HEK293T (cell line): Measurements from ENCODE around the gene RXFP4.

Experiments
- CTCF ChIA-PET: fragments of 350-600 bp; formaldehyde crosslinking; extraction: SDS; loops from one replicate; lab custom pipeline; 2021; ENCODE audit warnings: antibody characterized with exemption, inconsistent platforms; lab: Yijun Ruan, JAX
- POLR2A ChIA-PET: fragments of 350-600 bp; formaldehyde crosslinking; extraction: SDS; loops from one replicate; lab custom pipeline; 2020; ENCODE audit warnings: antibody characterized with exemption, inconsistent platforms; lab: Yijun Ruan, JAX
- DNase-seq: peaks from one replicate; pipeline ENCODE4 v3.0.0; 2012; ENCODE audit warnings: mixed read lengths; ENCODE audit errors: extremely low spot score
- ARNT ChIP-seq: fragments of 450-650 bp; IDR thresholded peaks from 2 replicates; pipeline ENCODE4 v1.6.1; 2017; ENCODE audit warnings: mild to moderate bottlenecking
- BHLHE40 ChIP-seq: fragments of 450-650 bp; IDR thresholded peaks from 2 replicates; pipeline ENCODE4 v1.6.1; 2016; ENCODE audit warnings: mild to moderate bottlenecking, moderate library complexity, borderline replicate concordance
- CTBP1 ChIP-seq: fragments of 450-650 bp; IDR thresholded peaks from 2 replicates; pipeline ENCODE4 v1.6.1; 2016; ENCODE audit warnings: borderline replicate concordance
- ELF4 ChIP-seq: fragments of 450-650 bp; IDR thresholded peaks from 2 replicates; pipeline ENCODE4 v1.6.1; 2017; ENCODE audit warnings: antibody characterized with exemption
- FOXA1 ChIP-seq: fragments of 450-650 bp; IDR thresholded peaks from 2 replicates; pipeline ENCODE4 v1.6.1; 2016; ENCODE audit warnings: mild to moderate bottlenecking
- FOXK2 ChIP-seq: fragments of 450-650 bp; IDR thresholded peaks from 2 replicates; pipeline ENCODE4 v1.6.1; 2016; ENCODE audit warnings: mild to moderate bottlenecking
- FOXM1 ChIP-seq: fragments of 450-650 bp; IDR thresholded peaks from 2 replicates; pipeline ENCODE4 v1.6.1; 2017; ENCODE audit warnings: mild to moderate bottlenecking, borderline replicate concordance
- HDGF ChIP-seq: fragments of 450-650 bp; IDR thresholded peaks from 2 replicates; pipeline ENCODE4 v1.6.1; 2017; ENCODE audit warnings: antibody characterized with exemption, borderline replicate concordance
- L3MBTL2 ChIP-seq: fragments of 450-650 bp; conservative IDR thresholded peaks from 2 replicates; pipeline ENCODE4 v1.6.1; 2016; ENCODE audit warnings: mild to moderate bottlenecking
- LEF1 ChIP-seq: fragments of 450-650 bp; IDR thresholded peaks from 2 replicates; pipeline ENCODE4 v1.6.1; 2017; ENCODE audit warnings: mild to moderate bottlenecking, borderline replicate concordance
- NFRKB ChIP-seq: fragments of 450-650 bp; IDR thresholded peaks from 2 replicates; pipeline ENCODE4 v1.6.1; 2016; ENCODE audit warnings: mild to moderate bottlenecking, moderate library complexity
- PKNOX1 ChIP-seq: fragments of 450-650 bp; IDR thresholded peaks from 2 replicates; pipeline ENCODE4 v1.6.1; 2016
- SP1 ChIP-seq: fragments of 450-650 bp; IDR thresholded peaks from 2 replicates; pipeline ENCODE4 v1.6.1; 2017
- SUZ12 ChIP-seq: fragments of 450-650 bp; IDR thresholded peaks from 2 replicates; pipeline ENCODE4 v1.6.1; 2016; ENCODE audit warnings: mild to moderate bottlenecking
- TARDBP ChIP-seq: fragments of 450-650 bp; IDR thresholded peaks from 2 replicates; pipeline ENCODE4 v1.6.1; 2016
- ZNF384 ChIP-seq: fragments of 450-650 bp; IDR thresholded peaks from 2 replicates; pipeline ENCODE4 v1.6.1; 2016

The RXFP4 gene

GRCh38 chr1:155934936-155935590 is 6.4 kb upstream of the RXFP4 start:
- ChIA-PET POLR2A (interaction anchor here (0.8 to 5.9 kb wide), 24 partner anchors 8 to 284 kb away, joined by 3 to 79 read pairs (median 8); partner anchors contain the start of genes ARHGEF2, GON4L and SYT11), CTCF (interaction anchor here (1.0 to 2.1 kb wide), 5 partner anchors 9 to 131 kb away, joined by 3 to 13 read pairs (median 4); no protein-coding TSS in a partner anchor)
- DNase-seq = no peak
- TF ChIP-seq FOXM1 (no peak), TARDBP (no peak), ZNF384 (0 out of 2 replicates have a peak, but pooled peaks have one; percentile 40), PKNOX1 (no peak), FOXA1 (no peak), ARNT (no peak), CTBP1 (no peak)

- ChIA-PET CTCF (interaction anchor here (0.6 to 2.8 kb wide), 12 partner anchors 17 to 133 kb away, joined by 3 to 22 read pairs (median 4); partner anchors contain the start of gene ARHGEF2), POLR2A (interaction anchor here (1.0 to 1.1 kb wide), 6 partner anchors 39 to 128 kb away, joined by 3 to 9 read pairs (median 6); partner anchors contain the start of gene LAMTOR2)
- DNase-seq = peak; percentile 74
- TF ChIP-seq SUZ12 (no peak), PKNOX1 (peak; percentile 66), SP1 (no peak)
These were observed 3.2 kb upstream of the RXFP4 start for GRCh38 chr1:155938220-155938627.

- ChIA-PET CTCF (interaction anchor here (0.7 to 1.8 kb wide), 7 partner anchors 22 to 126 kb away, joined by 3 to 9 read pairs (median 6); partner anchors contain the start of gene ARHGEF2), POLR2A (interaction anchor here (0.6 to 2.3 kb wide), 6 partner anchors 9 to 61 kb away, joined by 3 to 15 read pairs (median 6); partner anchors contain the start of gene ARHGEF2)
- no peak for TF ChIP-seq FOXM1
- TF ChIP-seq HDGF = no peak
- TF ChIP-seq CTBP1 = no peak
- no peak for DNase-seq
These were observed 901 bp upstream of the RXFP4 start for GRCh38 chr1:155940482-155940992.

GRCh38 chr1:155941845-155942531 is 550 bp downstream of the RXFP4 start:
- TF ChIP-seq ELF4 (no peak), CTBP1 (no peak), HDGF (no peak), ARNT (no peak), NFRKB (no peak), TARDBP (no peak), FOXA1 (no peak), FOXK2 (no peak), L3MBTL2 (no peak), SP1 (no peak), BHLHE40 (no peak), PKNOX1 (no peak), LEF1 (no peak)
- no peak for DNase-seq
- ChIA-PET POLR2A (interaction anchor here (1.5 kb wide), 1 partner anchor 271 kb away, joined by 3 read pairs; the partner anchor contains the start of gene PMF1), CTCF (interaction anchor here (1.4 kb wide), 1 partner anchor 48 kb away, joined by 6 read pairs; no protein-coding TSS in a partner anchor)

- DNase-seq = no peak
- POLR2A ChIA-PET = interaction anchor here (1.5 to 1.7 kb wide), 2 partner anchors 8 to 270 kb away, joined by 3 to 11 read pairs; partner anchors contain the start of genes KHDC4 and PMF1
- CTCF ChIA-PET = interaction anchor here (1.4 kb wide), 1 partner anchor 47 kb away, joined by 6 read pairs; no protein-coding TSS in a partner anchor
- TF ChIP-seq HDGF = no peak
These were observed 1.2 kb downstream of the RXFP4 start for GRCh38 chr1:155942578-155943141.

GRCh38 chr1:155944444-155944799 is 3.0 kb downstream of the RXFP4 start:
- TF ChIP-seq LEF1 = no peak
- no peak for TF ChIP-seq ZNF384
- TF ChIP-seq ELF4 = no peak
- no peak for TF ChIP-seq CTBP1
- TF ChIP-seq TARDBP = no peak
- no peak for TF ChIP-seq FOXA1
- TF ChIP-seq ARNT = no peak
- TF ChIP-seq L3MBTL2 = no peak
- ChIA-PET POLR2A (interaction anchor here (0.7 to 2.6 kb wide), 6 partner anchors 10 to 88 kb away, joined by 3 to 25 read pairs (median 6); partner anchors contain the start of genes GON4L and KHDC4), CTCF (interaction anchor here (1.3 kb wide), 2 partner anchors 9 to 45 kb away, joined by 4 to 5 read pairs; no protein-coding TSS in a partner anchor)
- DNase-seq = no peak
